HUES6 (cell line): ENCODE results near the gene NDN.

Experiments
- H3K27ac ChIP-seq: 2 replicates; pipeline ENCODE4 v1.7.0; 2013; ENCODE audit warnings: low read depth, mild to moderate bottlenecking, low read length, inconsistent platforms
- H3K27me3 ChIP-seq: 2 replicates; pipeline ENCODE4 v1.6.1; 2013; ENCODE audit warnings: low read length; ENCODE audit not compliant: control insufficient read depth, insufficient read depth
- H3K36me3 ChIP-seq: 2 replicates; pipeline ENCODE4 v1.6.1; 2013; ENCODE audit warnings: low read length; ENCODE audit not compliant: control insufficient read depth, insufficient read depth
- H3K4me1 ChIP-seq: 2 replicates; pipeline ENCODE4 v1.6.1; 2013; ENCODE audit warnings: low read length; ENCODE audit not compliant: control insufficient read depth, insufficient read depth
- H3K4me3 ChIP-seq: 2 replicates; pipeline ENCODE4 v1.5.1; 2013; ENCODE audit warnings: low read depth, low read length
- H3K9ac ChIP-seq: one replicate; pipeline ENCODE4 v1.6.1; 2013; ENCODE audit warnings: mild to moderate bottlenecking, low read length
- H3K9me3 ChIP-seq: 2 replicates; pipeline ENCODE4 v1.6.1; 2013; ENCODE audit warnings: low read depth, low read length; ENCODE audit not compliant: control insufficient read depth, insufficient read depth

The NDN gene

DNA sequence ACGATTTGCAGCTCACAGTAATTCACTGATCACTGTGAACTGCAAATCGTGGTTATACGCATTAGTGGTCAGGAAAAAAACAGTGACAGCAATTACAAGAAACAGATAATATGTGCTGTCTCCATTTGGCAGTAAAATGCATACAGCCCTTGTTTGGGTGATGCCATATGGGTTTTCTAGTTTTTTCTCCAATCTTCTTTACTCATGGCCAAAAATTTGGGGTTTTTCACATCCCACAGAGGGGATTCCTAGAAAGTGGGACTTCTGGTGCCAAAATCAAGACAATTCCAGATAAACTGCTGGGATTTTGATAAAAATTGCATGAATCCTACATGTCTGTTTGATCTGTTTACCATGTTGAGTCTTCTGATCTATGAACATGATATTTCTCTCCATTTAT is 15.6 kb downstream of the NDN start:
- Histone ChIP-seq H3K27me3 (peaks cover 15% of the 10 kb centered on the region; the same call in 1 of the 2 replicates), H3K9me3 (peaks cover 4% of the 10 kb centered on the region; the same call in 1 of the 2 replicates), H3K4me3 (no peak overlapping the region), H3K4me1 (no peaks in the 10 kb centered on the region), H3K27ac (no peak overlapping the region), H3K9ac (no peak overlapping the region), H3K36me3 (no peaks in the 10 kb centered on the region)

DNA sequence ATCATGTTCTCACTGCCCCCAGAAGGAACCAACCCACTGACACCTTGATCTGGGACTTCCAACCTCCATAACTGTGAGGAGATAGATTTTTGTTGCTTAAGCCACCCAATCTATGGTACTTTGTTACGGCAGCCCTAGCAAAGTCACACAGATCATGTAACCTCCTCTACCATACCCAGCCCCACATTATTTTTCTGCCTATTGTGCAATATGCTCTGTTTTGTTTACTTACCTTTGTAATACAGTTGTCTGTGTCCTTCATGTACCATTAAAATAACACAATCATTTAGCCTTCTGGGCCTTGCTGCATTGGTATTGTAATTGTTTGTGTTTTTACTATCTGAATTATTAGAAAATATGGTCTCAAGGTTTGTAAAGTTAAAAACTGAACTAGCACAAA is 16.1 kb downstream of the NDN start:
- H3K9me3 ChIP-seq: peaks cover 4% of the 10 kb centered on the region; the same call in 1 of the 2 replicates
- H3K9ac ChIP-seq: no peak overlapping the region
- no peak overlapping the region for H3K4me3 ChIP-seq
- H3K36me3 ChIP-seq: no peaks in the 10 kb centered on the region
- no peak overlapping the region for H3K27ac ChIP-seq
- peaks cover 15% of the 10 kb centered on the region; the same call in 1 of the 2 replicates for H3K27me3 ChIP-seq
- H3K4me1 ChIP-seq: no peaks in the 10 kb centered on the region

DNA sequence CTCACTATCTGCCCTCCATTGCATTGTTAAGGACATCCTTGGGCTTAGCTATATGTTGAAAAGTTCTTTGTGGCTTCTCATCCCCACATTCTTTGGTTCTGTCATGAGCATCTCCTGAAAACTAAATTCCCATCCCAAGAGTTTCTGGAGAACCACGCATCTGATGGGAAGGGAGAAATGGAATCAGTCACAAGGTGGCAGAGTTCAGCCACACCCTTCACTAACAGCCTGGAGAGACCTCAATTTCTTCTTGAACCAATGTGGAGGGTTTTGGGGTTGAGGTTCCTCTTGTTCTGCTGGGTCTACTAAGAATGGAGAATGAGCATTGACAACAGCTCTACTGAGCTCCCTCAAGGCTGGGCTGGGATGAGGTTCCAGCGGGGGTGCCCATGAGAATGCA is 23.9 kb downstream of the NDN start:
- H3K9ac ChIP-seq: no peak overlapping the region
- H3K36me3 ChIP-seq: no peaks in the 10 kb centered on the region
- H3K9me3 ChIP-seq: peaks cover 10% of the 10 kb centered on the region; the same call in 1 of the 2 replicates
- H3K4me3 ChIP-seq: no peak overlapping the region
- H3K4me1 ChIP-seq: no peaks in the 10 kb centered on the region
- peaks cover 35% of the 10 kb centered on the region; the same call in 1 of the 2 replicates for H3K27me3 ChIP-seq
- H3K27ac ChIP-seq: no peak overlapping the region

DNA sequence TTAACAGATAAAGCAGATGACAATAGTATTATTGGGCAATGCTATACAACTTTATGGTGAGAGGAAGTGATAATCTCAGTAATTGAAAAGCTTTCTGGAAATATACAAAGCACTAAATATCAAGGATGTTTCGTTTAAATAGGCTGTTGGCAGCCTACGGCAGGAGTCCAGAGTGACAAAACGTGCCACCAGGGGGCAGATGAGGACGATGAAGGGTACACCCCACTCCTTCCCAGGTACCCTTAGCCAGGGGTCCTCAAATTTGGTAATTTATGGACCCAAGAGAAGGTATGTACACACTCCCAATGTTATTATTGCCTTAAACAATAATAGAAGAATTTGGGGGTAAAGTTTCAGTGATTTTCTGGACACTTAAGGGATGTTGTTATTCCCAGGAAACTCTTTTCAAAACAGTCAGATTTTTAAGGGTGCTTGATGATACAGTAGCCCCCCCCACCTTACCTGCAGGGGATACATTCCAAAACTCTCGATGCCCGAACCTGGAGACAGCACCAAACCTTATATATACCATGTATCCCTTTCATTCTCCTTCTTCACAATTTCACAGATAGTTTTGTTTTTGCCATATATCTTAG is 38.1 kb downstream of the NDN start:
- peaks cover 4% of the 10 kb centered on the region; the same call in 1 of the 2 replicates for H3K9me3 ChIP-seq
- H3K9ac ChIP-seq: no peak overlapping the region
- no peak overlapping the region for H3K4me3 ChIP-seq
- no peak overlapping the region for H3K27ac ChIP-seq
- H3K36me3 ChIP-seq: no peaks in the 10 kb centered on the region
- no peaks in the 10 kb centered on the region for H3K4me1 ChIP-seq
- peaks cover 51% of the 10 kb centered on the region for H3K27me3 ChIP-seq

DNA sequence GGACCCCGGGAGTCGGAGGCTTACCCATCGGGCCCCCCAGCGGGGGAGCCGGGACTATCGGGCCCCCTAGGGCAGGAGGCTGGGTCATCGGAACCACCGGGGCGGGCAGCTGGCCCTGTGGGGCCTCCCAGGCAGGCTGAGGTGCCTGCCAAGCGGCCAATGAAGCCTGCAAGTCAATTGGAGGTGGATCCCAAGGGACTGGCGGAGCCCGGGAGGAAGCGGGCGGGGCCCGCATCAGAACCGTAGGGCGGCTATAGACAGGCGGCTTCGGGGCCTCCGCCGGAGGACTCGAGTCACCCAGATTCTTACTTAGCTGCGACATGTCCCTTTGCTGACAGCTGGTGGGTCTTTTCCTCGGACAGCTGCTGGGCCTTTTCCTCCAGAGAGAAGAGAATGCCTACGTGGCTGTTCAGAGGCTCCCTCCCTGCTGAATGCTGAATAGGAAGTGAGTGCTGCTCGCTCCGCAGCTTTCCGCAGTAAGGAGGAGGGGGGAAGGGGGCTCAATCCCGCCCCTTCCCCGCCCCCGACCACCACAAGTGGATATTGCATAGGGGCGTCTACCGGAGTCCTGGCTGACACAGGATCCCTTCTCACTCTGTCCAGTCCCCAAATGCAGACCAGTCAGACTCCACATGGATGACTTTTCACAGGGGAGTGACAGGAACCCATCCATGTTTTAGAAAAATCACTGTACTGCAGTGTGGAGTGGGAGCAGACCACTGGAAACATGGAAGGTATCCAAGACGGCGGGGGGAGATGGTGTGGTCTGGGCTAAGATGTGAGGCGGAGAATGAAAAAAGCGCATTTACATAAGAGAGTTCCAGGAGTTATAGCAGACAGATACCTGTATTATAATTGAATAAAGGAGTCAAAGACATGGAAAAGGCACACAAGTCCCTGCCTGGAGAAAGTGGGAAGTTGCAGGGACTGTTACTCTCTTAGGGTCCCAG is 39.4 kb downstream of the NDN start, which contains the start of gene MAGEL2:
TSS of gene MAGEL2 (minus strand) at position 447 of the 950 bp plus-strand sequence. CDS start at position 322, 125 bp downstream.
- H3K27me3 ChIP-seq: peaks cover 49% of the 10 kb centered on the region

DNA sequence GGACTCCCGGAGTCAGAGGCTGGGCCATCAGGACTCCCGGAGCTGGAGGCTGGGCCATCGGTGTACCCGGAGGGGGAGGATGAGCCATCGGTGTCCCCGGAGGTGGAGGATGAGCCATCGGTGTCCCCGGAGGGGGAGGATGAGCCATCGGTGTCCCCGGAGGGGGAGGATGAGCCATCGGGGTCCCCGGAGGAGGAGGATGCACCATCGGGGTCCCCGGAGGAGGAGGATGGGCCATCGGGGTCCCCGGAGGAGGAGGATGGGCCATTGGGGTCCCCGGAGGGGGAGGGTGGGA is 40.2 kb downstream of the NDN start:
- Histone ChIP-seq H3K27me3 (peaks cover 51% of the 10 kb centered on the region), H3K9ac (no peak overlapping the region), H3K4me1 (no peaks in the 10 kb centered on the region), H3K36me3 (no peaks in the 10 kb centered on the region), H3K27ac (no peak overlapping the region), H3K9me3 (peaks cover 3% of the 10 kb centered on the region; the same call in 1 of the 2 replicates), H3K4me3 (peak overlapping the region; percentile 82)

More for the DNA sequence above, 39.4 kb downstream of the NDN start, which contains the start of gene MAGEL2:
- Histone ChIP-seq H3K27ac (no peak within 1 kb of the TSS), H3K9me3 (peaks cover 3% of the 10 kb centered on the region; the same call in 1 of the 2 replicates), H3K4me3 (peak within 1 kb of the TSS; percentile 82), H3K36me3 (no peaks in the 10 kb centered on the region), H3K4me1 (no peaks in the 10 kb centered on the region), H3K9ac (peak within 1 kb of the TSS; percentile 84)

DNA sequence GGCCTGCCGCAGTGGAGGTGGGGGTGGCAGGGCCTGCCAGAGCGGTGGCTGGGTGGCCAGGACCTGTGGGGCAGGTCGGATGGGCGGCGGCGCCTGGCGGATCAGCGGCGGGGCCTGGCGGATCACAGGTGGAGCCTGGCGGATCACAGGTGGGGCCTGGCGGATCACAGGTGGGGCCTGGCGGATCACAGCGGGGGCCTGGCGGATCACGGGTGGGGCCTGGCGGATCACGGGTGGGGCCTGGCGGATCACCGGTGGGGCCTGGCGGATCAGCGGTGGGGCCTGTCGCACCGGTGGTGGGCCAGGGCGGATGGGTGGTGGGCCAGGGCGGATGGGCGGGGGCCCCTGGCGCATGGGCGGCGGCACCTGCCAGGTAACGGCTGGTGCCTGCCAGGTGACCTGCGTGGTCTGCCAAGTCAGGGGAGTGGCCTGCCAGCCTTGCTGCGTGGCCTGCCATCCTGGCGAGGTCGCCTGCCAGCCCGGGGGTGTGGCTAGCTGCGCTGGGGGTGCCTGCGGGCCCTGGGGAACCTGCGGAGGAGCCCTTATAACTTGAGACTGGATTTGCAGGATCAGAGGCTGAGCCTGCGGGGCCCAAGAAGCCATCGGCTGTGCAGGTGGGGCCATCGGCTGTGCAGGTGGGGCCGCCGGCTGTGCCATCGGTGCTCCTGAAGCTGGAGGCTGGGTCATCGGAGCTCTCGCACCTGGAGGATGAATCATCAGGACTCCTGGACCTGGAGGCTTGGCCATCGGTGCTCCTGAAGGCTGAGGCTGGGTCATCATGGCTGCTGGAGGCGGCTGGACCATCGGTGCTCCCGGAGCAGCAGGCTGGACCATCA is 40.7 kb downstream of the NDN start:
- Histone ChIP-seq H3K36me3 (no peaks in the 10 kb centered on the region), H3K27ac (no peak overlapping the region), H3K9ac (no peak overlapping the region), H3K4me3 (peak overlapping the region; percentile 82), H3K9me3 (peaks cover 3% of the 10 kb centered on the region; the same call in 1 of the 2 replicates), H3K4me1 (no peaks in the 10 kb centered on the region), H3K27me3 (peaks cover 54% of the 10 kb centered on the region)

DNA sequence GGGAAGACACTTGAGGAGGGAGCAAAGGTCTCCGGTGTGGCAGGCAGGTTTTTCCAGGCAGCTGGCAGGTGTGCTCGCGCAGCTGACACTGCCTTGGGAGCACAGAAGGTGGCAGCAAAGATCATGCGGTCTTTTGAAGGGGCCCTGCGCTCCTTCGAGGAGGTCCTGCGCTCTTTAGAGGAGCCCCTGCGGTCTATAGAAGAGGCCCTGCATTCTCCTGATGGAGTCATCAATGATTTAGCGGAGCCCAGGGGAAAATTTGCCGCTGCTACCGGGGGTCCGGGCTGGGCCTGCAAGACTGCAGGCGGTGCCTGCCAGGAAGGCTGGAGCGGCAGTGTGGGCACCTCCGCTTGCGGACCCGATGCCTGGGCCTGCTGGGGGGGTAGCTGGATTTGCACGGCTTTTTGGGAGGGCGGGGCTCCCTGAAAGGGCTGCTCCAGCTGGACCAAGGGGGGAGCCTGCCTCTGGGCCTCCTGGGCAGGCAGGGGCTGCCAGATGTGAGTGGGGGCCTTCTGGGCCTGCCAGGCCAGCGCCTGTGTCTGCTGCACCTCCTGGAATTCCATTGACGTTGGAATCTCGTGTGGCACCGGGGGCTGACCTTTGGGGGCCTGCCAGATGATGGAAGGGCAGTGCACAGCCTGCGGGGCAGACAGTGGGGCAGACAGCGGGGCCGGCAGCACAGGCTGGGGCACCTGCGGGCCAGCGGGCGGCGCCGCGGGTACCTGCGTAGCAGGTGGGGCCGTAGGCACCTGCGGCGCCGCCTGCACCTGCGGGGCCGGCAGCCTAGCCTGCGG is 41.5 kb downstream of the NDN start:
- Histone ChIP-seq H3K27ac (no peak overlapping the region), H3K4me3 (peak overlapping the region; percentile 17; the same call in 1 of the 2 replicates), H3K9me3 (no peaks in the 10 kb centered on the region; the same call in 1 of the 2 replicates), H3K9ac (no peak overlapping the region), H3K27me3 (peaks cover 47% of the 10 kb centered on the region), H3K4me1 (no peaks in the 10 kb centered on the region), H3K36me3 (no peaks in the 10 kb centered on the region)

DNA sequence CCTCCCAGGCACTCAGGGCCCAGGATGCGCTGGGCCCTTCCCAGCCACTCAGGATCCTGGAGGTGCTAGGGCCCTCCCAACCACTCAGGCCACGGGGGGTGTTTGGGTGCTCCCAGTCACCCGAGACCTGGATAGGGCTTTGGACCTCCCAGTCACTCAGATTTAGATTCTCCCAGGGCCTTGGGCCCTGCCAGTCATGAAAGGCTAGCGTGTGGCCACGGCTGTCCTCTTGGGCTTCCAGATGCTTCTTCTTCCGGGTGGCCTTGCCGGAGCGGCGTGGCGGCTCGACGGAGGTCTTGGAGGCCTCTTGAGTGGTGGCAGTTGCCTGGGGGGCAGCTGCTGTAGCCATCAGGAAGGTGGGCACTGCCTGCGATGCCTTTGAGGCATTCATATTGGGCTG is 42.3 kb downstream of the NDN start:
- Histone ChIP-seq H3K4me3 (no peak overlapping the region), H3K27ac (no peak overlapping the region), H3K4me1 (no peaks in the 10 kb centered on the region), H3K9ac (no peak overlapping the region), H3K27me3 (peaks cover 43% of the 10 kb centered on the region), H3K36me3 (no peaks in the 10 kb centered on the region), H3K9me3 (no peaks in the 10 kb centered on the region; the same call in 1 of the 2 replicates)
